HG03432 (cell line): ENCODE results near the gene IFI44L.
A peak's percentile ranks its signal among the peaks of the same experiment; 100 is the strongest.

Source experiments
- ATAC-seq: cut with Tn5 transposase; IDR thresholded peaks from one replicate; pipeline ENCODE4 v1.9.1; 2021; ENCODE audit warnings: mild to moderate bottlenecking, moderate library complexity; ENCODE audit not compliant: unreplicated experiment

Gene IFI44L

GRCh38 chr1:78619803-78620579 is at the start of gene IFI44L:
Gene IFI44L, plus strand, starts transcription at chr1:78620448. Its CDS starts 7,468 bp downstream, at chr1:78627916.
- ATAC-seq: peak; percentile 43

GRCh38 chr1:78570539-78570938 is 49.7 kb upstream of the IFI44L start:
- ATAC-seq: no peak

- ATAC-seq: no peak
These were observed 42.8 kb upstream of the IFI44L start for GRCh38 chr1:78577257-78578100.

- ATAC-seq: no peak
These were observed 33.7 kb upstream of the IFI44L start for GRCh38 chr1:78586572-78586971.

- ATAC-seq: no peak
These were observed 33.0 kb upstream of the IFI44L start for GRCh38 chr1:78587211-78587610.

- ATAC-seq: no peak
These were observed 28.3 kb upstream of the IFI44L start for GRCh38 chr1:78591971-78592370.

- ATAC-seq: no peak
These were observed 21.0 kb upstream of the IFI44L start for GRCh38 chr1:78599294-78599693.

- no peak for ATAC-seq
These were observed 19.2 kb upstream of the IFI44L start for GRCh38 chr1:78601068-78601467.

GRCh38 chr1:78603206-78603605 is 17.0 kb upstream of the IFI44L start:
- no peak for ATAC-seq

GRCh38 chr1:78604643-78605042 is 15.6 kb upstream of the IFI44L start:
- ATAC-seq: no peak

GRCh38 chr1:78606274-78606673 is 14.0 kb upstream of the IFI44L start:
- ATAC-seq: no peak

- peak; percentile 48 for ATAC-seq
These were observed 12.8 kb upstream of the IFI44L start for GRCh38 chr1:78607334-78607927.

GRCh38 chr1:78607944-78608343 is 12.3 kb upstream of the IFI44L start:
- ATAC-seq: no peak

- ATAC-seq: peak; percentile 57
These were observed 2.6 kb upstream of the IFI44L start for GRCh38 chr1:78617615-78618026.

- ATAC-seq: no peak
These were observed 1.2 kb upstream of the IFI44L start for GRCh38 chr1:78619032-78619431.

- peak; percentile 11 for ATAC-seq
These were observed 824 bp upstream of the IFI44L start for GRCh38 chr1:78619446-78619802.

- ATAC-seq: no peak
These were observed 418 bp downstream of the IFI44L start for GRCh38 chr1:78620666-78621065.

GRCh38 chr1:78622548-78622947 is 2.3 kb downstream of the IFI44L start:
- no peak for ATAC-seq

- ATAC-seq: no peak
These were observed 3.8 kb downstream of the IFI44L start for GRCh38 chr1:78624035-78624434.

GRCh38 chr1:78627321-78627720 is 7.1 kb downstream of the IFI44L start:
- ATAC-seq: no peak

GRCh38 chr1:78630600-78630999 is 10.4 kb downstream of the IFI44L start:
- ATAC-seq: no peak

GRCh38 chr1:78633209-78633608 is 13.0 kb downstream of the IFI44L start:
- no peak for ATAC-seq
